Measurements from ENCODE around the gene TMCC3.

- TF ChIP-seq CTCF (IDR thresholded peaks at IDR 0.05) (no peak), POLR2A (IDR thresholded peaks at IDR 0.05) (no peak)
Measured at GRCh38 chr12:94615260-94616181, 34.8 kb downstream of the TMCC3 start.

Data from uterus (tissue), 2 donors.